ENCODE results near the gene ACTR2.

Gene ACTR2

DNA sequence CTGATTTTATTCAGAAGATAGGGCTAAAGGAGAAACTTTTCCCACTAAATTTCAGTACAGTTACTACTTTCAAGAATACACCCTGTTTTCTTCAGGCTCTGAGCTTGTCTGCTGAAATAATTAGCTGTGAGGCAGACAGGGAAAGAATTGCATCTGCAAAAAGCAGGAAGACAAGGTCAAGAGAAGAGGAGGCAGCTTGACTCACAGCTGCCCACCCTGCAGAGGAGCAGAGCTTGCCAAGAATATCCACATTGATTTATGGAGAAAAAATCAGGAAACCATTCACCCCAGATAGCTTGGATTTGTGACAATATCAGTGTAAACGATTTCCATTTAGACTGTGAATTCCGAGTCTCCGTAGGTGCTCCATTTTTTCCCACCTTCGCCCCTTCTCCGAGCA lies 49.0 kb downstream of the ACTR2 start:
- DNase-seq (ENCODE audit: insufficient read length, low spot score) (no peak), FAIRE-seq (no peak)
- TF ChIP-seq SPI1 (IDR thresholded peaks at IDR 0.05; ENCODE audit: low read depth, low read length) (no peak), POU2F2 (IDR thresholded peaks at IDR 0.05; ENCODE audit: low read depth, low read length) (no peak), PAX5 (IDR thresholded peaks at IDR 0.05; ENCODE audit: insufficient read depth, low read length, severe bottlenecking) (no peak), POLR2AphosphoS5 (IDR thresholded peaks at IDR 0.05; ENCODE audit: low read depth, low read length) (no peak), TAF1 (IDR thresholded peaks at IDR 0.05; ENCODE audit: low read depth, low read length) (no peak), POLR2A (IDR thresholded peaks at IDR 0.05; ENCODE audit: low read depth, low read length) (no peak)

DNA sequence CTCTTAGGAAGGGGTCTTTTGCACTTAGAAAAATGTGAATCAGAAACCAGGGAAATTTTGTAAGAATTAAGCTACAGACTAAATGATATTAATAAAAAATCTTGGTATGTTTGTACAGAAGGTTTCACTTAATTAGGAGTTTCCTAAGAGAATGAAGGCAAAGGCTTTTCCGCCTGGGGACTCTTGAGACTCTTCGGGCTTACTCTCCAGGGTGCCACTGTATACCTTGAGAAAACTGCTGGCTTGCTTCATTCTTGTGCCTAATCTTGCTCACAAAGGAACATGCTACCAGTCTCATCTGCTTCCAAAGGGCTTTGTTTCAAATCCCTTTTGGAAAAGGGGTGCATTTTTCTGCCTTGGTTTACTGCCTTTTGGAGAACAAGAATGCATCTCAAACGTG lies 49.5 kb downstream of the ACTR2 start:
- FAIRE-seq (no peak), DNase-seq (ENCODE audit: insufficient read length, low spot score) (no peak)
- TF ChIP-seq POLR2A (IDR thresholded peaks at IDR 0.05; ENCODE audit: low read depth, low read length) (no peak), POU2F2 (IDR thresholded peaks at IDR 0.05; ENCODE audit: low read depth, low read length) (no peak), POLR2AphosphoS5 (IDR thresholded peaks at IDR 0.05; ENCODE audit: low read depth, low read length) (no peak), TAF1 (IDR thresholded peaks at IDR 0.05; ENCODE audit: low read depth, low read length) (no peak), PAX5 (IDR thresholded peaks at IDR 0.05; ENCODE audit: insufficient read depth, low read length, severe bottlenecking) (no peak), SPI1 (IDR thresholded peaks at IDR 0.05; ENCODE audit: low read depth, low read length) (no peak)

DNA sequence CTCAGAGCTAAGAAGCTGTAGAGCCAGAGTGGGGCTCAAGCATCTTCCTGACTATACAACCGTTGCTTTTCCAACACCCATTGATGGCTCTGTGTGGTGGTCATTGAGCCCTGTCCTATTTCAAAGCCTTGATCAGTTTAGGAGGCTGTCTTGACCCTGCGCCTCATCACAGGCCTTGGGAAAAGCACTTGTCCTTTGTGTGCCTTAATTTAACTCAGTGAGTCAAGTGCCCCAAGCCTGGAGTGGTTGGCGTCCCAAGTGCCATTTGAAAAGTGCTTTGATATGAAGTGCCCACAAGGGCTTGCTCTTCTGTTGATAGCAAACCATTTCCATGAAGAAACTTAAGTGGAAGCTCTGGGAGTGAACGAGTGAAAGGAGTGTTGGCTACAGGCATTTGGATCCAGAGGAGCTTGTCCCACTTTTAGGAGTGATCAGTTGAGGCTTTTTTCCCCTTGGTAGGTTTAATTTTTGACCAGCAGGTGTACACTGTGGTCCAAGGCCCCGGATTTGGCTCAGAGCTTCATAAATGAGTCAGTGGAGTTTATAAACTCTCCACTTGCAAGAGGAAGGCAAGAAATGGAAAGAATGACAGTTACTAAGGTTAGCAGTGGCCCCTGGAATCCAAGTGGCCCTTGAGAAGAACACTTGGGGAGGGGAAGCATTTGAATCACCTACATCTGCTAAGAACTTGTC lies 50.3 kb downstream of the ACTR2 start:
- FAIRE-seq (no peak), DNase-seq (ENCODE audit: insufficient read length, low spot score) (no peak)
- no peak for TF ChIP-seq POLR2AphosphoS5 (IDR thresholded peaks at IDR 0.05; ENCODE audit: low read depth, low read length)
- no peak for TF ChIP-seq PAX5 (IDR thresholded peaks at IDR 0.05; ENCODE audit: insufficient read depth, low read length, severe bottlenecking)
- TF ChIP-seq TAF1 (IDR thresholded peaks at IDR 0.05; ENCODE audit: low read depth, low read length): no peak
- no peak for TF ChIP-seq POLR2A (IDR thresholded peaks at IDR 0.05; ENCODE audit: low read depth, low read length)
- TF ChIP-seq SPI1 (IDR thresholded peaks at IDR 0.05; ENCODE audit: low read depth, low read length): no peak
- no peak for TF ChIP-seq POU2F2 (IDR thresholded peaks at IDR 0.05; ENCODE audit: low read depth, low read length)

DNA sequence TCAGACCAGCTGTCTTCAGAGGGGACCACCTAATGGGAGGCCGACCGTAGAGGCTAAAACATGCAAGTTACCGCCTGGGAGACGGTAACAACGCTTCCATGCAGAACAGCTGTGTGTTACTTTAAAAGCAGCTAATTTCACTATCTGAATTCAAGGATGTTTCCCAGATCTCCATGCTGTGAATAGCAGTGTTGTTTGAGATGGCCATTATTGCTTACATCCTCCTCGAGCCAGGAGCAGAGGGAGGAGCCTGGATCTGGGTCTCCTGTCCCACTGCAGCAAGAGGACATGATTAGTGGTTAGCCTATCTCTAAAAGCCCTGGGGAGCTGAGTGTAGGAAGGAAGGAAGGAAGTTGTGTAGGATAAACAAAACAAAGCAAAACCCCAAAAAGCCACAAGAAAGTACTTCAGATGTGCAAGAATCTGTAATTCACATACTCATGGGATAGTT lies 50.9 kb downstream of the ACTR2 start:
- DNase-seq (ENCODE audit: insufficient read length, low spot score): no peak
- FAIRE-seq: no peak
- TF ChIP-seq POU2F2 (IDR thresholded peaks at IDR 0.05; ENCODE audit: low read depth, low read length) (no peak), POLR2A (IDR thresholded peaks at IDR 0.05; ENCODE audit: low read depth, low read length) (no peak), POLR2AphosphoS5 (IDR thresholded peaks at IDR 0.05; ENCODE audit: low read depth, low read length) (no peak), SPI1 (IDR thresholded peaks at IDR 0.05; ENCODE audit: low read depth, low read length) (no peak), TAF1 (IDR thresholded peaks at IDR 0.05; ENCODE audit: low read depth, low read length) (no peak), PAX5 (IDR thresholded peaks at IDR 0.05; ENCODE audit: insufficient read depth, low read length, severe bottlenecking) (no peak)

DNA sequence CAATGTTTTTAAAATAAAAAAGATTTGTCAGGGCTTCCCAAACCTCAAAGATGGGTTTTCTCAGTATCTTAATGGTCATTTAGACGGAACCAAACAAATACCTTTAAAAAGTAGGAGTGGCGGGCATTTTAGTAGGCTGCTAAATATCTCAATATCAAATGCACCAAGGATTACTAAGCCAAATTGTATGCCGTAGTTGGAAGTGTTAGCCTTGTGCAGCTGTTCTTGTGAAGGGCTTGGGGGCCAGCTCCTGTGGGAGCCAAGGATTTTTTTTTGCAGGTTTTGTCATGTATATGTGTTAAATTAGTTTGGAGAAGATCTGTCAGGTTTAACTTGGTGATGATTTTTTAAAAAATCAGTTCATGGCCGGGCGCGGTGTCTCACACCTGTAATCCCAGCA lies 52.1 kb downstream of the ACTR2 start:
- DNase-seq (ENCODE audit: insufficient read length, low spot score) (no peak), FAIRE-seq (no peak)

DNA sequence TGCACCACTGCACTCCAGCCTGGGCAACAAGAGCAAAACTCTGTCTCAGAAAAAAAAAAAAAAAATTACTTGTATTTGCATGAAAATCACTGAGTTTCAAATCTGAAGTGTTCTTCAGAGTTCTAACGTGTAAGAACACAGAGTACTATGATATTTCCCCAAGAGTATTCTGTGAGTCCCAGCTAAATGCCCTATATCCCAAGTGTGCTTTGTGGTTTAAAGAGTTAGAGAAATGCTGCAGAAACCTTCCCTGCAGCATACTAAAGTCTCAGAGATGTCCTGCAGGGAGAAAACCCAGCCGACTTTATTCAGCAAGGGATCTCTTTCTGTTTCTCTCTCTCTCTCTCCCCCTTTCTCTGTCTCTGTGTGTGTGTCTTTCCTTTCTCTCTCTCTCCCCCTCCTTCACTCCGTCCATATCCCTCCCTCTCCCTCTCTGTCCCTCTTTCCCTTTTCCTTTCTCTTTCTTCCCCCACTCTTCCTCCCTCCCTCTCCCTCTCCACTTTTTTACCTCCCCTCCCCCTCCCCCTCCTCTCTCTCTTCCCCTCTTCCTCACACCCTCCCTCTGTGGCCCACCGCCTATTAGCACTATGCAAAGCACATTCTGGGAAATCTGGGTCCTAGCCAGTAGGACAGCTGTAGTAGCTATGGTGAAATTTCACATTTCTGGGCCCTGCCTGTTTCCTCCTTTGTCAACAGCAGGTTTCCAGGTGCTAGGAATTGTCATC lies 54.2 kb downstream of the ACTR2 start:
- FAIRE-seq (no peak), DNase-seq (ENCODE audit: insufficient read length, low spot score) (no peak)
- TF ChIP-seq TAF1 (IDR thresholded peaks at IDR 0.05; ENCODE audit: low read depth, low read length) (no peak), POU2F2 (IDR thresholded peaks at IDR 0.05; ENCODE audit: low read depth, low read length) (no peak), SPI1 (IDR thresholded peaks at IDR 0.05; ENCODE audit: low read depth, low read length) (no peak), POLR2A (IDR thresholded peaks at IDR 0.05; ENCODE audit: low read depth, low read length) (no peak), POLR2AphosphoS5 (IDR thresholded peaks at IDR 0.05; ENCODE audit: low read depth, low read length) (no peak), PAX5 (IDR thresholded peaks at IDR 0.05; ENCODE audit: insufficient read depth, low read length, severe bottlenecking) (no peak)

More for the DNA sequence above, 52.1 kb downstream of the ACTR2 start:
- TF ChIP-seq POU2F2 (IDR thresholded peaks at IDR 0.05; ENCODE audit: low read depth, low read length) (no peak), POLR2A (IDR thresholded peaks at IDR 0.05; ENCODE audit: low read depth, low read length) (no peak), TAF1 (IDR thresholded peaks at IDR 0.05; ENCODE audit: low read depth, low read length) (no peak), PAX5 (IDR thresholded peaks at IDR 0.05; ENCODE audit: insufficient read depth, low read length, severe bottlenecking) (no peak), SPI1 (IDR thresholded peaks at IDR 0.05; ENCODE audit: low read depth, low read length) (no peak), POLR2AphosphoS5 (IDR thresholded peaks at IDR 0.05; ENCODE audit: low read depth, low read length) (no peak)

DNA sequence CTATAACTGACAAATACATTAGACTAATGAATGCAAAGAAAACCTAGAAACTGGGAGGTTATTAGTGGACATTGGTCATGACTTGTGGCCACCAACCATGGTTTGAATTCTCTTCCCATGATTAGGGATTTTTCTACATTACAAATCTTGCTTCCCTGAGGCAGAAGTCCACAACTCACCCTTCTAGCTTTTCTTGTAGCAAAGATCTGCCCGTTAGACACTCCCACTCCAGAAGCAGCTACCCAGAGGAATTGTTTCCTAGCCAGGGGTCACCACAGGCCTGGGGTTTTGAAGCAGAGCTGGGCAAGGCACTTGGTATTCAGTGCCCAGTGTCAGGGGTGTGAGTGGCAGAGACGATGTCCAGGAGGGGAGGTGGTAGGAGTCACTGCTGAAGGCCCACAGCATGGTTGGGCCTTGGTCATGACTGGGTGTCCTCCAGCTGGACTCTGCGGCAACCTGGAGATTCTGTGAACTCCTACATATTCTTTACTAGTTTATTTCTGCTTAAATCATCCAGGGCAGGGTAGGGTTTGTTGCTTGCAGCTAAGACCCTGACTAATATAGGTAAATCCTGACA lies 54.9 kb downstream of the ACTR2 start:
- FAIRE-seq (no peak), DNase-seq (ENCODE audit: insufficient read length, low spot score) (no peak)
- TF ChIP-seq POU2F2 (IDR thresholded peaks at IDR 0.05; ENCODE audit: low read depth, low read length): no peak
- TF ChIP-seq PAX5 (IDR thresholded peaks at IDR 0.05; ENCODE audit: insufficient read depth, low read length, severe bottlenecking): no peak
- TF ChIP-seq SPI1 (IDR thresholded peaks at IDR 0.05; ENCODE audit: low read depth, low read length): no peak
- TF ChIP-seq TAF1 (IDR thresholded peaks at IDR 0.05; ENCODE audit: low read depth, low read length): no peak
- no peak for TF ChIP-seq POLR2A (IDR thresholded peaks at IDR 0.05; ENCODE audit: low read depth, low read length)
- no peak for TF ChIP-seq POLR2AphosphoS5 (IDR thresholded peaks at IDR 0.05; ENCODE audit: low read depth, low read length)

DNA sequence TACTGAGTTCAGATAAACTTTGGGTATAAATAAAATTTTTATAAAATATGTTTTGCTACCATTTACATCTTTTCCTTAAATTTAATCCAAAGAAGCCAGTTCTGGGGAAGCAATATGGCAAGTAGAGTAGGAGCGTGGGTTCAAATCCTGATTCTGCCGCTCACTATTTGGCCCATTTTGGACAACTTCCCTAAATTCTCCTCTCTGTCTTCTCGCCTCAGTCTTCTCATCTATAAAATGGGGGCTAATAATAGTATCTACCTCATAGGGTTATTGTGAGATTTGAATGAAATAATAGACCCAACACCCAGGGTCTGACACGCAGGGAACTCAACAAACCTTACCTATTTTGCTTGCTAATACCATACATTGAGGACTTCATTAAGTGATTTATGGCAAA lies 59.7 kb downstream of the ACTR2 start:
- FAIRE-seq (no peak), DNase-seq (ENCODE audit: insufficient read length, low spot score) (no peak)
- TF ChIP-seq POU2F2 (IDR thresholded peaks at IDR 0.05; ENCODE audit: low read depth, low read length) (no peak), SPI1 (IDR thresholded peaks at IDR 0.05; ENCODE audit: low read depth, low read length) (no peak), POLR2A (IDR thresholded peaks at IDR 0.05; ENCODE audit: low read depth, low read length) (no peak), PAX5 (IDR thresholded peaks at IDR 0.05; ENCODE audit: insufficient read depth, low read length, severe bottlenecking) (no peak), POLR2AphosphoS5 (IDR thresholded peaks at IDR 0.05; ENCODE audit: low read depth, low read length) (no peak), TAF1 (IDR thresholded peaks at IDR 0.05; ENCODE audit: low read depth, low read length) (no peak)

Data from GM12891 (cell line).